ENCODE data around the gene DNAI1. TPM values are rescaled to one million over a fixed set of nuclear protein-coding genes. Genes with fewer than 3 reads are reported as not detected.

DNAI1 gene
- total and polyA plus RNA-seq, 4 donors, result 4.6 to 26.2 (median 9.2) TPM

GRCh38 chr9:34502471-34502870 is 43.9 kb downstream of the DNAI1 start:
- Histone ChIP-seq H3K4me3 (no peak overlapping the region), H3K27me3 (ENCODE audit: control insufficient read depth in 3 of 3, insufficient read depth in 3 of 3, low read length in 2 of 3) (peaks cover 0 to 4% (median 0%) of the 10 kb centered on the region in 3 donors), H3K9ac (ENCODE audit: insufficient read depth in 1 of 2, low read length in 2 of 2) (no peak overlapping the region), H3K27ac (ENCODE audit: low read depth in 1 of 2, low read length in 1 of 2) (no peak overlapping the region), H3K9me3 (ENCODE audit: control insufficient read depth in 4 of 4, insufficient read depth in 3 of 4, low read length in 3 of 4) (no peaks in the 10 kb centered on the region), H3K36me3 (ENCODE audit: control insufficient read depth in 4 of 4, insufficient read depth in 4 of 4, low read length in 4 of 4) (no peaks in the 10 kb centered on the region), H3K4me1 (ENCODE audit: control insufficient read depth in 5 of 5, insufficient read depth in 5 of 5, low read length in 5 of 5) (peaks cover 0 to 13% (median 12%) of the 10 kb centered on the region in 5 donors)
- WGBS, 2 donors, result 42 to 66% methylated on average over 10 of the region's 10 CpGs
- ATAC-seq (ENCODE audit: insufficient read depth, low FRiP score), result no peak
- no peak for DNase-seq
- TF ChIP-seq CTCF (IDR thresholded peaks at IDR 0.05; ENCODE audit: control extremely low read depth, extremely low read depth), result no peak

- no peak overlapping the region for H3K27ac ChIP-seq (ENCODE audit: low read depth in 1 of 2, low read length in 1 of 2)
- H3K4me3 ChIP-seq, result no peak overlapping the region
- DNase-seq (peak in 1 of 3 donors; percentile 6), ATAC-seq (ENCODE audit: insufficient read depth, low FRiP score) (no peak)
- H3K9me3 ChIP-seq (ENCODE audit: control insufficient read depth in 4 of 4, insufficient read depth in 3 of 4, low read length in 3 of 4), result no peaks in the 10 kb centered on the region
- H3K36me3 ChIP-seq (ENCODE audit: control insufficient read depth in 4 of 4, insufficient read depth in 4 of 4, low read length in 4 of 4), result no peaks in the 10 kb centered on the region
- WGBS, 2 donors, result 65 to 71% methylated on average over 6 of the region's 6 CpGs
- H3K9ac ChIP-seq (ENCODE audit: insufficient read depth in 1 of 2, low read length in 2 of 2), result no peak overlapping the region
- H3K4me1 ChIP-seq (ENCODE audit: control insufficient read depth in 5 of 5, insufficient read depth in 5 of 5, low read length in 5 of 5), result peaks cover 0 to 13% (median 12%) of the 10 kb centered on the region in 5 donors
- H3K27me3 ChIP-seq (ENCODE audit: control insufficient read depth in 3 of 3, insufficient read depth in 3 of 3, low read length in 2 of 3), result peaks cover 0 to 4% (median 0%) of the 10 kb centered on the region in 3 donors
- TF ChIP-seq CTCF (IDR thresholded peaks at IDR 0.05; ENCODE audit: control extremely low read depth, extremely low read depth), result no peak
These were observed 44.3 kb downstream of the DNAI1 start for GRCh38 chr9:34502891-34503290.

- Histone ChIP-seq H3K27ac (ENCODE audit: low read depth in 1 of 2, low read length in 1 of 2) (no peak overlapping the region), H3K4me3 (no peak overlapping the region), H3K4me1 (ENCODE audit: control insufficient read depth in 5 of 5, insufficient read depth in 5 of 5, low read length in 5 of 5) (peaks cover 0 to 13% (median 12%) of the 10 kb centered on the region in 5 donors), H3K9me3 (ENCODE audit: control insufficient read depth in 4 of 4, insufficient read depth in 3 of 4, low read length in 3 of 4) (no peaks in the 10 kb centered on the region), H3K27me3 (ENCODE audit: control insufficient read depth in 3 of 3, insufficient read depth in 3 of 3, low read length in 2 of 3) (peaks cover 0 to 4% (median 0%) of the 10 kb centered on the region in 3 donors), H3K9ac (ENCODE audit: insufficient read depth in 1 of 2, low read length in 2 of 2) (no peak overlapping the region), H3K36me3 (ENCODE audit: control insufficient read depth in 4 of 4, insufficient read depth in 4 of 4, low read length in 4 of 4) (no peaks in the 10 kb centered on the region)
- DNase-seq (no peak), ATAC-seq (ENCODE audit: insufficient read depth, low FRiP score) (no peak)
- TF ChIP-seq CTCF (IDR thresholded peaks at IDR 0.05; ENCODE audit: control extremely low read depth, extremely low read depth), result no peak
These were observed 44.8 kb downstream of the DNAI1 start for GRCh38 chr9:34503406-34503805.
